Hepatic stellate cell (primary cell): Measurements from ENCODE around the gene SCYL1.
"Not testable (repeated sequence)": the region's sequence is repeated elsewhere in the genome, so short reads cannot be mapped to it uniquely, and the experiment has no call there.

Experiments used
- DNase-seq: peaks from one replicate; pipeline ENCODE4 v3.0.0; 2011; ENCODE audit warnings: low spot score

The SCYL1 gene

DNA sequence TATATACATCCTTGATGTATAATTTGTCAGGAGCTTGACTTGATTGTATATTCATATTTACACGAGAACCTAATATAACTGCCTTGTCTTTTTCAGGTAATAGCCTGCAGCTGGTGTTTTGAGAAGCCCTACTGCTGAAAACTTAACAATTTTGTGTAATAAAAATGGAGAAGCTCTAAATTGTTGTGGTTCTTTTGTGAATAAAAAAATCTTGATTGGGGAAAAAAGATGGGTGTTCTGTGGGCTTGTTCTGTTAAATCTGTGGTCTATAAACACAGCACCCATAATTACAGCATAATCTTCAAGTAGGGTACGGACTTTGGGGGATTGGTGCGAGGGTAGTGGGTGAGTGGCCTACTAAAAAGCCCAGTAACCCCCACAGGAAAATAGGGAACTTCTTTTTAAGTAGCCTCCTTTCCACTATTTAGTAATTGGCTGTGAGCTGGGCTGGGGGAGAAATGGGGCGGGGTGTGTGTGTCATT, 18.6 kb upstream of the SCYL1 start:
- DNase-seq, result no peak

- DNase-seq, result no peak
Measured at GRCh38 chr11:65506772-65507505, 17.9 kb upstream of the SCYL1 start.

GRCh38 chr11:65512311-65512710, 12.6 kb upstream of the SCYL1 start:
- not testable (repeated sequence) for DNase-seq

DNA sequence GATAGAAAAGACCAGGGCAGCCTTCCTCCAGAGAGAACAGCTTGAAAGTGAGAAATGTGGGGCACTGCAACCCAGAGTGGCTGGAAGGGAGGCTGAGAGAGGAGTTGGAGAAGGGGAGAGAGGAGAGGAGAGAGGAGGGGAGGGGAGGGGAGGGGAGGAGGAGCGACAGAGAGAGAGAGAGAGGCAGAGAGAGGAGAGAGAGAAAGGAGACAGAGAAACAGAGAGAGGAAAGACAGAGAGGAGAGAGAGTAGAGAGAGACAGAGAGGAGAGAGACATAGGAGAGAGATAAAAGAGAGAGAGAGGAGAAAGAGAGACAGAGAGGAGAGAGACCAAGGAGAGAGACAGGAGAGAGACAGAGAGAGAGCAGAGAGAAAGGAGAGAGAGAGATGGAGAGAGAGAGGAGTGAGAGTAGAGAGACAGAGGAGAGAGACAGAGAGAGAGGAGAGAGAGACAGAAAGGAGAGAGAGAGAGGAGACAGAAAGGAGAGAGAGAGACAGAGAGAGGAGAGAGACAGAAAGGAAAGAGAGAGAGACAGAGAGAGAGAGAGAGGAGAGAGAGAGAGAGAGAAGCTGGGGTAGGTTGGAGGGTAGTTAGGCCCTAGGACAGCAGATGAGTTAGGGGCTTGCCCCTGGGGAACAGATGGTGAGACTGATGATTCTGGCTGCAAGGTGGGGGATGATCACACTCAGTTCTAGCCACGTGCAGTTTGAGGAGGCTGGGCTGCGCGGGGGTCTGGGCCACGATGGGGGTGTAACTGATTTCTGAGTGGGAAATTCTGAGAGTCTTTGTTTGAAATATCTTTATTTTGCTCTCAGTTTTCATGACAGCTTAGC, 8.5 kb upstream of the SCYL1 start:
- no peak for DNase-seq

GRCh38 chr11:65518941-65519549, 5.8 kb upstream of the SCYL1 start:
- not testable (repeated sequence) for DNase-seq

DNA sequence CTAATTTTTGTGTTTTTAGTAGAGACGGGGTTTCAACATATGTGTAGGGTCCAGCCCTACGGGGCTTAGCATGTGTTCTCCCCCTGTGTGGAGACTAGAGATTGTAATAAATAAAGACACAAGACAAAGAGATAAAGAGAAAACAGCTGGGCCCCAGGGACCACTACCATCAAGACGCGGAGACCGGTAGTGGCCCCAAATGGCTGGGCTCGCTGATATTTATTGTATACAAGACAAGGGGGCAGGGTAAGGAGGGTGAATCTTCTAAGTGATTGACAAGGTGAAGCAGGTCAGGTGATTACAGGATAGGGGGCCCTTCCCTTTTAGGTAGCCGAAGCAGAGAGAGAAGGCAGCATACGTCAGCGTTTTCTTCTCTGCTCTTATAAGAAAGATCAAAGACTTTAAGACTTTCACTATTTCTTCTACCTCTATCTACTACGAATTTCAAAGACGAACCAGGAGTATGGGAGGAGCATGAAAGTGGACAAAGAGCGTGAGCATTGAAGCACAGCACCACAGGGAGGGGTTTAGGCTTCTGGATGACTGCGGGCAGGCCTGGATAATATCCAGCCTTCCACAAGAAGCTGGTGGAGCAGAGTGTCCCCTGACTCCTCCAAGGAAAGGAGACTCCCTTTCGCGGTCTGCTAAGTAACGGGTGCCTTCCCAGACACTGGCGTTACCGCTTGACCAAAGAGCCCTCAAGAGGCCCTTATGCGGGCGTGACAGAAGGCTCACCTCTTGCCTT, 2.9 kb upstream of the SCYL1 start:
- DNase-seq, result not testable (repeated sequence)

- DNase-seq, result not testable (repeated sequence)
Measured at GRCh38 chr11:65522718-65523630, 1.9 kb upstream of the SCYL1 start.

DNA sequence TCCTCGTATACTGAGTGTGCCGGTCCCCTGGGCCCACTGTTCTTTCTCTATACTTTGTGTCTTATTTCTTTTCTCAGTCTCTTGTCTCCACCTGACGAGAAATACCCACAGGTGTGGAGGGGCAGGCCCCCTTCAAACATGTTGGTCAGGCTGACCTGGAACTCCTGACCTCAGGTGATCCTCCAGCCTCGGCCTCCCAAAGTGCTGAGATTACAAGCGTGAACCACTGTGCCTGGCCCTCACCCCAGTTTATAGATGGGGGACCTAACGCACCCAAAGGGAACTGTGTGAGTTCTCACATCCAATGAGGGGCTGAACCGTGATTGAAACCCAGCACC, 1.3 kb upstream of the SCYL1 start:
- not testable (repeated sequence) for DNase-seq

DNA sequence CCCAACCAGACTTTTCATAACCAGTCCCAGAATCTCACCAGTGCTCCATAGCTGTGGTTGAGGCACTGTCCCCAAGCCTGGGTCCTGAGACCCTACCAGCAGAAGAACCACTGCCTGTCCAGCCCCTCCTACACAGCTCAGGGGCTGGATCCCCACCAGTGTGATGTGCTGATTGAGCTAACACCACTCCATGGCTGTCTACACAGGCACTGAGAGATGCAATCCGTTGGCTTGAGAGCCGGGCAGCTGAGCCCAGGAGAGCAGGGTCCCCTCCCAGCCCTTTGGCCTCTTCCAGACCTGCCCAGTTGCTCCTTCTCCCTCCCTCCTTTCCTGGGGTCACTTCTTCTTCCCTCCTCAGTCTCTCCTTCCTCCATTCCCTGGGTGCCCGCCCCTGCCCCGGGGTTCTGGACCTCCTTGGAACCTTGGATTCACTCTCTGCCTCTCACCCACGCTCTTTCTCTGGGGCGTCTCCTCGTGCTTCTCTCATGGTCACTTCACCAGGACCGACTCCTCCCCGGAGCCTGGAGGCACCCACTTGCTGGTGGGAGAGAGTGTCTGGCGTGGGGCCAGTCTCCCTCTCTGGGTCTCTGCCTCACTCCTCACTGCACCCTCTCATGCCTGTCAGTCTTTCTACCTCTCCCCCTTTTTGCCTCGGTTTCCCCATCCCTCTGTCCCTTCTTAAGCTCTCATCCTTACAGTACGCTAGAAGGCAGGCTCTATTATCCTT, 706 bp upstream of the SCYL1 start:
- no peak for DNase-seq

DNA sequence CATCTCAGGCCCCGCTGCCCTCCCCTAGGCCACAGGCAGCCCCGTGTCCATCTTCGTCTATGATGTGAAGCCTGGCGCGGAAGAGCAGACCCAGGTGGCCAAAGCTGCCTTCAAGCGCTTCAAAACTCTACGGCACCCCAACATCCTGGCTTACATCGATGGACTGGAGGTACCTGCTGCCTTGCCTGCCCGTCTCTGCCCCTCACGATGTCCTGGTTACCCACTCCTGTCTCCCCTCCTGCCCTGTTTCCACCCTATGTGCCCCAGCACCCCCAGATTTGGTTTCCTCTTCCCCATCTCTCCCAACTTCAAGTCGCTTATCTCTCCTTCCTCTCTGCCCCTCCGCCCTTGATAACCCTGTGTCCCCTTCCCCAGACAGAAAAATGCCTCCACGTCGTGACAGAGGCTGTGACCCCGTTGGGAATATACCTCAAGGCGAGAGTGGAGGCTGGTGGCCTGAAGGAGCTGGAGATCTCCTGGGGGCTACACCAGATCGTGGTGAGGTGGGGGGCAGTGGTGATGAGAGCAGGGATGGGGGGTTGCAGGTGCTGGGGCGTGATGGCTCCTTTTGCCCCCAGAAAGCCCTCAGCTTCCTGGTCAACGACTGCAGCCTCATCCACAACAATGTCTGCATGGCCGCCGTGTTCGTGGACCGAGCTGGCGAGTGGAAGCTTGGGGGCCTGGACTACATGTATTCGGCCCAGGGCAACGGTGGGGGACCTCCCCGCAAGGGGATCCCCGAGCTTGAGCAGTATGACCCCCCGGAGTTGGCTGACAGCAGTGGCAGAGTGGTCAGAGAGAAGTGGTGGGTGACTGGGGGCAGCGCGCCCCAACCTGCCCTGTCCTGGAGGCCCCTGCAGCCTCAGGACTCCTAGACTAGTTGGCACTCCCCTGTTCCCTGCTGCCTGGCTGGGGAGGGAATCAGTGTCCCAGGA, 930 bp downstream of the SCYL1 start:
- no peak for DNase-seq

DNA sequence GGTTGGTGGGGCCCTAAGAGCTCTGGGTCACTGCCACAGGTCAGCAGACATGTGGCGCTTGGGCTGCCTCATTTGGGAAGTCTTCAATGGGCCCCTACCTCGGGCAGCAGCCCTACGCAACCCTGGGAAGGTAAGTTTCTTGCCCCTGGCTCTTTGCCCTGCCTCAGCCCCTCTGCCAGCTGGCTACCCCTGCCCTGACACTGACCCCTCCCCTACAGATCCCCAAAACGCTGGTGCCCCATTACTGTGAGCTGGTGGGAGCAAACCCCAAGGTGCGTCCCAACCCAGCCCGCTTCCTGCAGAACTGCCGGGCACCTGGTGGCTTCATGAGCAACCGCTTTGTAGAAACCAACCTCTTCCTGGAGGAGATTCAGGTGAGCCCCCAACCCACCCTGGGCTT, 1.9 kb downstream of the SCYL1 start:
- DNase-seq, result no peak

DNA sequence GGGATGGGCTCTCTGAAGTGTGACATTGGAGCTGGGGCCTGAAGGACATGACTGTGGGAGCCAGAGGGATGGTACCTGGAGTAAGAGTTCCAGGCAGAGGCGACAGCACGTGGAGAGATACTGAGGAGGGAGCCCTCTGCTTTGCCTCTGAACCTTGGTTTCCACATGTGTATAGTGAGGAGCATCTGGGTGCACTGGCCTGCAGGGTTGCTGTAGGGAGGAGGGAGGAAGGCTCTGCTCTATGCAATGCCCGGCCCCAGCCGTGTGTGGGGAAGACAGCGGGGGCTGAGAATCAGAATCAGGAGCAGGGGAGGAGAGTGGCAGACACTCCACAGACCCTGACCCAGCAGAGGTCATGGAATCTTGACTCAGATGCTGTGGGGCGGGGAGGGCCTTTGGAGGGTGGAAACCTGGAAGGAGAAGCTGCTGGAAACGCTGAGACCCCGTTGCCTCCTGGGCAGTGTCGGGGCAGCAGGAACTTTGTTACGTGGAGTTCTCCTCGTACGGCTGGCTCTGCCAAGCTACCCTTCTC, 4.0 kb downstream of the SCYL1 start:
- DNase-seq, result no peak

DNA sequence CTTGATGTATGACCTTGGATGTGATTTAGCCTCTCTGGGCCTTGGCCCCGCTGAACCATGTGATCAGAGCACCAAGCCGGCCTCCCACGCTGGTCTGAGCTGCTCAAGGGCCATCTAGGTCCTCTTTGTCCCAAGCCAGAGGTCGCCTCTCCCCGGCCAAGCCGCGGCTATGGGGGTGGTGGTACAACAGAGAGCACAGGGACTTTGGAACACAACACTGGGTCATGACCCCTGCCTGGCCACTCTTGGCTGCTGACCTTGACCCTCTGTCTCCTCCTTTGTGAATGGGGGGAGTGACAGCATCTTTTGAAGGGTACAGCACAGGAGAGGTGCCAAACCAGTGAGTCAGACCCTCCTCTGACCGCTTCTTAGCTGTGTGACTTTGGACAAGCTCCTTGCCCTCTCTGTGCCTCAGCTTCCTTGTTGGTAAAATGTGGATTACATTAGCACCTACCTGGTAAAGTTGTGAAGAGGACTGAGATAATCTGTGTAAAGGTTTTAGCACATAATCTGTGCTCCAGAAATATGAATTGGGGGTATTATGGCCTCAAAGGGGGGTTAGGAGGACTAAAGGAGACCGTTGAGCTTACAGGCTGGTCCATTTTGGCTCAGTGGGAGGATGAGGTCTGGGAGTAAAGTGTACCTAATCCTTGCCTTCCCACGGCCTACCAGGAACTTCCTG, 4.7 kb downstream of the SCYL1 start:
- no peak for DNase-seq

DNA sequence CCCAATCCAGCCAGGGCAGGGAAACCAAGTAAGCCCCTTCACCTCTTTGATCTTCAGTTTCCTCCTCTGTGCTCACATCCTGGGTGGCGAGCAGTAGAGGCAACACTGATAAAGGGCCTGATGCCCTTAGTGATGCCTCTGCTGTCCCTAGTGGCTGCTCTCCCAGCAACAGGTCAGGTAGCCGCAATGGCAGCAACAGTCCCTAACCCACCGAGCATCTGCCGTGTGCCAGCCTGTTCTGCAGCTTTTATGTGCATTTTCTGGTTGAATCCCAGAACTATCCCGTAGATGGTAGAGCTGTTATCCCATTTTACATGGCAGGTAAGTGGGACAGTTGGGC, 5.2 kb downstream of the SCYL1 start:
- no peak for DNase-seq

GRCh38 chr11:65532388-65533064, 7.6 kb downstream of the SCYL1 start:
- no peak for DNase-seq

- DNase-seq, result no peak
Measured at GRCh38 chr11:65535102-65535501, 10.2 kb downstream of the SCYL1 start.

GRCh38 chr11:65536412-65537295, 11.8 kb downstream of the SCYL1 start:
- no peak for DNase-seq
